H9 (cell line): ENCODE results near the gene WDR64. TPM values are rescaled to one million over a fixed set of nuclear protein-coding genes. Genes with fewer than 3 reads are reported as not detected.

Source experiments
- DNase-seq: peaks from one replicate; pipeline ENCODE4 v3.0.0-alpha.2; 2017
- H2AFZ ChIP-seq: one replicate; pipeline ENCODE4 v1.6.1; 2013; ENCODE audit warnings: mild to moderate bottlenecking, low read length, control low read depth, moderate library complexity
- H2AK5ac ChIP-seq: 2 replicates; pipeline ENCODE4 v1.6.1; 2013; ENCODE audit warnings: low read length, control low read depth, mixed read lengths; ENCODE audit not compliant: insufficient read length
- H2BK120ac ChIP-seq: one replicate; pipeline ENCODE4 v1.6.1; 2013; ENCODE audit warnings: low read depth, mild to moderate bottlenecking, low read length, control low read depth, inconsistent platforms; ENCODE audit not compliant: poor library complexity, severe bottlenecking
- H2BK12ac ChIP-seq: 2 replicates; pipeline ENCODE4 v1.6.1; 2013; ENCODE audit warnings: low read length, control low read depth, mixed read lengths, low read depth; ENCODE audit not compliant: insufficient read length
- H2BK15ac ChIP-seq: 2 replicates; pipeline ENCODE4 v1.6.1; 2013; ENCODE audit warnings: low read depth, low read length, control low read depth
- H2BK20ac ChIP-seq: one replicate; pipeline ENCODE4 v1.6.1; 2013; ENCODE audit warnings: low read depth, mild to moderate bottlenecking, low read length, control low read depth, inconsistent platforms; ENCODE audit not compliant: poor library complexity, severe bottlenecking
- H2BK5ac ChIP-seq: 2 replicates; pipeline ENCODE4 v1.6.1; 2013; ENCODE audit warnings: low read length, control low read depth, mixed read lengths; ENCODE audit not compliant: insufficient read length
- H3K14ac ChIP-seq: 2 replicates; pipeline ENCODE4 v1.6.1; 2013; ENCODE audit warnings: low read length, control low read depth; ENCODE audit not compliant: insufficient read depth
- H3K18ac ChIP-seq: 2 replicates; pipeline ENCODE4 v1.6.1; 2013; ENCODE audit warnings: low read depth, mild to moderate bottlenecking, mixed read lengths, low read length, control low read depth; ENCODE audit not compliant: insufficient read length
- H3K23ac ChIP-seq: 2 replicates; pipeline ENCODE4 v1.6.1; 2013; ENCODE audit warnings: low read length, control low read depth, mixed read lengths, low read depth; ENCODE audit not compliant: insufficient read length
- H3K23me2 ChIP-seq: 2 replicates; pipeline ENCODE4 v1.6.1; 2013; ENCODE audit warnings: low read depth, mild to moderate bottlenecking, mixed read lengths, low read length, control low read depth; ENCODE audit not compliant: insufficient read length, poor library complexity, severe bottlenecking
- H3K27ac ChIP-seq: 2 replicates; pipeline ENCODE4 v1.5.1; 2013; ENCODE audit warnings: low read length, control low read depth, mixed read lengths, low read depth; ENCODE audit not compliant: insufficient read length
- H3K27me3 ChIP-seq: 2 replicates; pipeline ENCODE4 v1.6.1; 2013; ENCODE audit warnings: low read length, control low read depth, inconsistent platforms; ENCODE audit not compliant: insufficient read depth
- H3K4ac ChIP-seq: 2 replicates; pipeline ENCODE4 v1.6.1; 2013; ENCODE audit warnings: low read depth, mild to moderate bottlenecking, control low read depth, inconsistent platforms, low read length, moderate library complexity
- H3K4me1 ChIP-seq: 2 replicates; pipeline ENCODE4 v1.6.1; 2013; ENCODE audit warnings: low read length, control low read depth, inconsistent platforms; ENCODE audit not compliant: insufficient read depth
- H3K4me2 ChIP-seq: 2 replicates; pipeline ENCODE4 v1.6.1; 2013; ENCODE audit warnings: low read length, control low read depth, mixed read lengths; ENCODE audit not compliant: insufficient read length, insufficient read depth
- H3K56ac ChIP-seq: 2 replicates; pipeline ENCODE4 v1.6.1; 2013; ENCODE audit warnings: low read depth, mild to moderate bottlenecking, mixed read lengths, low read length, control low read depth; ENCODE audit not compliant: insufficient read length
- H3K79me1 ChIP-seq: 2 replicates; pipeline ENCODE4 v1.6.1; 2013; ENCODE audit warnings: low read depth, mild to moderate bottlenecking, moderate library complexity, low read length, control low read depth, inconsistent platforms; ENCODE audit not compliant: insufficient read depth, poor library complexity, severe bottlenecking
- H3K79me2 ChIP-seq: 2 replicates; pipeline ENCODE4 v1.6.1; 2013; ENCODE audit warnings: low read length, control low read depth, inconsistent platforms; ENCODE audit not compliant: insufficient read depth
- H3K9ac ChIP-seq: 2 replicates; pipeline ENCODE4 v1.6.1; 2013; ENCODE audit warnings: low read length, control low read depth, mixed read lengths; ENCODE audit not compliant: insufficient read length; ENCODE audit errors: extremely low read depth
- H3K9me3 ChIP-seq: one replicate; pipeline ENCODE4 v1.6.1; 2013; ENCODE audit warnings: low read depth, low read length, inconsistent platforms; ENCODE audit not compliant: control insufficient read depth
- H3T11ph ChIP-seq: one replicate; pipeline ENCODE4 v1.6.1; 2013; ENCODE audit warnings: mild to moderate bottlenecking, low read length, control low read depth, inconsistent platforms
- H4K20me1 ChIP-seq: one replicate; pipeline ENCODE4 v1.6.1; 2013; ENCODE audit not compliant: control insufficient read depth, insufficient read length, insufficient read depth
- H4K5ac ChIP-seq: 2 replicates; pipeline ENCODE4 v1.6.1; 2013; ENCODE audit warnings: low read depth, mild to moderate bottlenecking, mixed read lengths, low read length, control low read depth; ENCODE audit not compliant: insufficient read length
- H4K8ac ChIP-seq: replicated peaks from 2 replicates; pipeline ENCODE4 v1.6.1; 2013; ENCODE audit warnings: low read length, control low read depth, mixed read lengths, low read depth; ENCODE audit not compliant: insufficient read length
- H4K91ac ChIP-seq: 2 replicates; pipeline ENCODE4 v1.6.1; 2013; ENCODE audit warnings: low read depth, mild to moderate bottlenecking, moderate library complexity, mixed read lengths, low read length, control low read depth; ENCODE audit not compliant: insufficient read length
- H3K27ac Mint-ChIP-seq, 3 experiments: 2 replicates in 2 of 3; 3 replicates in 1 of 3; pipeline ENCODE4 v1.8.0; 2020 to 2021; ENCODE audit warnings: mixed read lengths in 3 of 3, mild to moderate bottlenecking in 1 of 3, moderate library complexity in 1 of 3
- H3K27me3 Mint-ChIP-seq: 2 replicates; pipeline ENCODE4 v1.8.0; 2021; ENCODE audit warnings: low read depth, mild to moderate bottlenecking, moderate library complexity, mixed read lengths
- H3K36me3 Mint-ChIP-seq, 3 experiments: 2 replicates in 2 of 3; 3 replicates in 1 of 3; pipeline ENCODE4 v1.8.0; 2020 to 2021; ENCODE audit warnings: low read depth in 3 of 3, mixed read lengths in 3 of 3; ENCODE audit not compliant: insufficient read depth in 1 of 3
- H3K4me1 Mint-ChIP-seq, 2 experiments: 2 replicates each; pipeline ENCODE4 v1.8.0; 2020; ENCODE audit warnings: mixed read lengths in 2 of 2
- H3K4me3 Mint-ChIP-seq, 2 experiments: 2 replicates in 1 of 2; 3 replicates in 1 of 2; pipeline ENCODE4 v1.8.0; 2020 to 2021; ENCODE audit warnings: mild to moderate bottlenecking in 2 of 2, mixed read lengths in 2 of 2, moderate library complexity in 1 of 2
- H3K9me3 Mint-ChIP-seq, 2 experiments: 2 replicates in 1 of 2; 3 replicates in 1 of 2; pipeline ENCODE4 v1.8.0; 2020; ENCODE audit warnings: mild to moderate bottlenecking in 2 of 2, mixed read lengths in 2 of 2, moderate library complexity in 1 of 2
- CTCF ChIP-seq: fragments of 200-600 bp; sonication (generic); conservative IDR thresholded peaks from 3 replicates; pipeline ENCODE4 v1.8.0; 2021; ENCODE audit warnings: antibody characterized with exemption, mild to moderate bottlenecking
- WGBS: extraction: QIAGEN DNeasy Blood & Tissue Kit; methylation state at CpG from one replicate; pipeline ENCODE4 v1.1.7; 2013; ENCODE audit warnings: missing lambda C conversion rate, low lambda C conversion rate, mixed read lengths; ENCODE audit not compliant: insufficient read length; ENCODE audit errors: extremely low coverage; 5-methylcytosine and 5-hydroxymethylcytosine counted together
- total RNA-seq: library from RNA; stranded (reverse); gene quantifications from 2 replicates; pipeline ENCODE4 v1.2.1, GENCODE V29; 2021

Gene WDR64
- total RNA-seq, 1 experiment from 2014 or later = not detected

- Histone ChIP-seq H4K8ac (no peak overlapping the region), H3T11ph (no peak overlapping the region), H3K27ac (no peak overlapping the region), H4K5ac (no peak overlapping the region), H3K4me1 (peaks cover 6% of the 10 kb centered on the region; the same call in 1 of the 2 replicates), H2BK5ac (no peak overlapping the region), H2AFZ (no peak overlapping the region), H3K9me3 (no peaks in the 10 kb centered on the region), H3K9ac (no peak overlapping the region), H3K4me2 (peak overlapping the region; percentile 87), H3K4ac (no peak overlapping the region), H4K20me1 (no peaks in the 10 kb centered on the region), H3K23me2 (peaks cover 3% of the 10 kb centered on the region), H3K14ac (no peak overlapping the region), H2BK12ac (no peak overlapping the region), H2BK120ac (no peak overlapping the region), H2AK5ac (no peak overlapping the region), H3K27me3 (no peaks in the 10 kb centered on the region), H3K56ac (no peak overlapping the region), H3K79me2 (peaks cover 20% of the 10 kb centered on the region; the same call in 1 of the 2 replicates), H3K23ac (no peak overlapping the region), H3K18ac (no peak overlapping the region), H2BK20ac (no peak overlapping the region), H4K91ac (no peak overlapping the region), H2BK15ac (no peak overlapping the region), H3K79me1 (no peaks in the 10 kb centered on the region)
- no CpG with 5 or more reads among the region's 4 CpGs for WGBS
- Mint-ChIP-seq H3K27ac (no peak overlapping the region), H3K36me3 (peaks cover 28 to 41% (median 37%) of the 10 kb centered on the region in 3 experiments), H3K27me3 (peaks cover 16% of the 10 kb centered on the region), H3K9me3 (peaks cover 13 to 17% of the 10 kb centered on the region in 2 experiments), H3K4me3 (peak overlapping the region; percentile 86 to 89), H3K4me1 (peaks cover 21 to 23% of the 10 kb centered on the region in 2 experiments)
- DNase-seq = no peak
- TF ChIP-seq CTCF = no peak
These were observed 14.5 kb upstream of the WDR64 start for GRCh38 chr1:241637604-241638003.
